ENCODE measurements around the gene ESD.

ESD gene

GRCh38 chr13:46743191-46743590 lies 53.8 kb downstream of the ESD start:
- DNase-seq, result no peak

- no peak for DNase-seq
These were observed 57.4 kb downstream of the ESD start for GRCh38 chr13:46739447-46740098.

GRCh38 chr13:46738766-46739165 lies 58.2 kb downstream of the ESD start:
- no peak for DNase-seq

- DNase-seq, result no peak
These were observed 58.9 kb downstream of the ESD start for GRCh38 chr13:46738055-46738454.

- peak in 1 of 2 donors; percentile 32 for DNase-seq
These were observed 60.2 kb downstream of the ESD start for GRCh38 chr13:46736541-46737310.

- DNase-seq, result no peak
These were observed 61.5 kb downstream of the ESD start for GRCh38 chr13:46735425-46735824.

- no peak for DNase-seq
These were observed 65.4 kb downstream of the ESD start for GRCh38 chr13:46731535-46731934.

GRCh38 chr13:46728777-46729176 lies 68.2 kb downstream of the ESD start:
- DNase-seq, result peak; percentile 50

GRCh38 chr13:46726347-46726746 lies 70.6 kb downstream of the ESD start:
- no peak for DNase-seq
